HL-60 (cell line): ENCODE results near the gene MLST8.

Source experiments
- POLR2AphosphoS5 ChIP-seq: IDR thresholded peaks from 2 replicates; pipeline ENCODE4 v1.6.1; 2012; ENCODE audit warnings: low read depth
- TF ChIP-seq, protein P1 (sequence below): IDR thresholded peaks from one replicate; pipeline ENCODE4 v1.5.1; 2011; ENCODE audit warnings: low read length, control low read depth, inconsistent platforms; ENCODE audit not compliant: insufficient read depth

DNA sequence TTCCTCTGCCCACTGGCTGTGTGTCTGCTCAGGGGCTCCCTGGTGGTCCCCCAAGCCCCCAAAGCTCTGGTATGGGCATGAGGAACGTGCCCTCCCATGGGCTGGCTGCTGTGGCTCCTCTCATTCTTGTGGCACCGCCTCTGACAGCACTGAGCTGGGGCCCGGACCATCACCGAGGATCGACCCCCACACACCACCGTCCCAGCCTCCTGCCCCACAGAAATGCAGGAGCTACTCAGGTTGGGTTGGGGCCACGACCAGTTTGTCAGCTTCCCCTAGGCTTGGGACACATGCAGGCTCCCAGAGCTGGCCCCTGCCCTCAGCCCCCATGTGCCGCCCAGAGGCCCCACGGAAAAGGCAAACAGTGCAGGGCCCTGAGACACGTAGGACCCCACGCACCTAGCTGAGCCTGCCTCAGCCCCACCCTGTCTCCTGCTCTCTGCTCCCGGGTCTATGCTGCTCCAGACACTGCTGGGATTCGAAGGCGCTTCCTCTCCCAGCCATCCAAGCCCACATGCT, 5.6 kb upstream of the MLST8 start:
- TF ChIP-seq, protein P1, sequence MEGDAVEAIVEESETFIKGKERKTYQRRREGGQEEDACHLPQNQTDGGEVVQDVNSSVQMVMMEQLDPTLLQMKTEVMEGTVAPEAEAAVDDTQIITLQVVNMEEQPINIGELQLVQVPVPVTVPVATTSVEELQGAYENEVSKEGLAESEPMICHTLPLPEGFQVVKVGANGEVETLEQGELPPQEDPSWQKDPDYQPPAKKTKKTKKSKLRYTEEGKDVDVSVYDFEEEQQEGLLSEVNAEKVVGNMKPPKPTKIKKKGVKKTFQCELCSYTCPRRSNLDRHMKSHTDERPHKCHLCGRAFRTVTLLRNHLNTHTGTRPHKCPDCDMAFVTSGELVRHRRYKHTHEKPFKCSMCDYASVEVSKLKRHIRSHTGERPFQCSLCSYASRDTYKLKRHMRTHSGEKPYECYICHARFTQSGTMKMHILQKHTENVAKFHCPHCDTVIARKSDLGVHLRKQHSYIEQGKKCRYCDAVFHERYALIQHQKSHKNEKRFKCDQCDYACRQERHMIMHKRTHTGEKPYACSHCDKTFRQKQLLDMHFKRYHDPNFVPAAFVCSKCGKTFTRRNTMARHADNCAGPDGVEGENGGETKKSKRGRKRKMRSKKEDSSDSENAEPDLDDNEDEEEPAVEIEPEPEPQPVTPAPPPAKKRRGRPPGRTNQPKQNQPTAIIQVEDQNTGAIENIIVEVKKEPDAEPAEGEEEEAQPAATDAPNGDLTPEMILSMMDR: no peak
- no peak for TF ChIP-seq POLR2AphosphoS5
